ENCODE measurements around the gene STK33. TPM values are rescaled to one million over a fixed set of nuclear protein-coding genes. Genes with fewer than 3 reads are reported as not detected.

The STK33 gene
- total RNA-seq, 1 experiment from 2014 or later = 5.8 TPM

GRCh38 chr11:8368194-8368593 is 225.8 kb downstream of the STK33 start:
- TF ChIP-seq, protein P1, sequence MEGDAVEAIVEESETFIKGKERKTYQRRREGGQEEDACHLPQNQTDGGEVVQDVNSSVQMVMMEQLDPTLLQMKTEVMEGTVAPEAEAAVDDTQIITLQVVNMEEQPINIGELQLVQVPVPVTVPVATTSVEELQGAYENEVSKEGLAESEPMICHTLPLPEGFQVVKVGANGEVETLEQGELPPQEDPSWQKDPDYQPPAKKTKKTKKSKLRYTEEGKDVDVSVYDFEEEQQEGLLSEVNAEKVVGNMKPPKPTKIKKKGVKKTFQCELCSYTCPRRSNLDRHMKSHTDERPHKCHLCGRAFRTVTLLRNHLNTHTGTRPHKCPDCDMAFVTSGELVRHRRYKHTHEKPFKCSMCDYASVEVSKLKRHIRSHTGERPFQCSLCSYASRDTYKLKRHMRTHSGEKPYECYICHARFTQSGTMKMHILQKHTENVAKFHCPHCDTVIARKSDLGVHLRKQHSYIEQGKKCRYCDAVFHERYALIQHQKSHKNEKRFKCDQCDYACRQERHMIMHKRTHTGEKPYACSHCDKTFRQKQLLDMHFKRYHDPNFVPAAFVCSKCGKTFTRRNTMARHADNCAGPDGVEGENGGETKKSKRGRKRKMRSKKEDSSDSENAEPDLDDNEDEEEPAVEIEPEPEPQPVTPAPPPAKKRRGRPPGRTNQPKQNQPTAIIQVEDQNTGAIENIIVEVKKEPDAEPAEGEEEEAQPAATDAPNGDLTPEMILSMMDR (conservative IDR thresholded peaks at IDR 0.05) = no peak
- DNase-seq = no peak
- Histone ChIP-seq H3K9me3 (ENCODE audit: insufficient read depth, low read depth) (no peaks in the 10 kb centered on the region), H3K4me1 (replicated peaks; ENCODE audit: insufficient read depth) (no peaks in the 10 kb centered on the region), H3K9me2 (ENCODE audit: insufficient read depth) (no peaks in the 10 kb centered on the region), H3K4me3 (no peak overlapping the region), H3K4me2 (no peak overlapping the region), H3K36me3 (ENCODE audit: low read depth) (no peaks in the 10 kb centered on the region), H3K27ac (no peak overlapping the region), H4K20me1 (ENCODE audit: insufficient read depth) (no peaks in the 10 kb centered on the region), H3F3A (ENCODE audit: insufficient read depth, low read depth) (no peaks in the 10 kb centered on the region), H3K27me3 (ENCODE audit: insufficient read depth, low read depth) (no peaks in the 10 kb centered on the region), H3K79me2 (ENCODE audit: low read depth) (no peaks in the 10 kb centered on the region), H2AFZ (no peak overlapping the region)
- POLR2A ChIA-PET (ENCODE audit: unreplicated experiment) = no interaction called here
- no TSS peak for BruUV-seq (replicated peaks)
- CTCF ChIA-PET = no interaction called here
- intact Hi-C loops (cut with micrococcal nuclease; ENCODE audit: unreplicated experiment) = no loop called here

GRCh38 chr11:8366316-8366715 is 227.7 kb downstream of the STK33 start:
- H3K4me3 ChIP-seq = no peak overlapping the region
- TF ChIP-seq, protein P1 (conservative IDR thresholded peaks at IDR 0.05) = no peak
- TF ChIP-seq EZH2 (IDR thresholded peaks at IDR 0.05; ENCODE audit: low read depth) = no peak
- H3K4me1 ChIP-seq (replicated peaks; ENCODE audit: insufficient read depth) = no peaks in the 10 kb centered on the region
- no peaks in the 10 kb centered on the region for H3K36me3 ChIP-seq (ENCODE audit: low read depth)
- H3K79me2 ChIP-seq (ENCODE audit: low read depth) = no peaks in the 10 kb centered on the region
- BruUV-seq (replicated peaks) = no TSS peak
- no peak for DNase-seq
- POLR2A ChIA-PET (ENCODE audit: unreplicated experiment) = no interaction called here
- H3F3A ChIP-seq (ENCODE audit: insufficient read depth, low read depth) = no peaks in the 10 kb centered on the region
- CTCF ChIA-PET = no interaction called here
- no peaks in the 10 kb centered on the region for H3K9me3 ChIP-seq (ENCODE audit: insufficient read depth, low read depth)
- no peaks in the 10 kb centered on the region for H3K9me2 ChIP-seq (ENCODE audit: insufficient read depth)
- H3K27me3 ChIP-seq (ENCODE audit: insufficient read depth, low read depth) = no peaks in the 10 kb centered on the region
- H2AFZ ChIP-seq = no peak overlapping the region
- no peak overlapping the region for H3K4me2 ChIP-seq
- no peak overlapping the region for H3K27ac ChIP-seq
- no peaks in the 10 kb centered on the region for H4K20me1 ChIP-seq (ENCODE audit: insufficient read depth)
- intact Hi-C loops (cut with micrococcal nuclease; ENCODE audit: unreplicated experiment) = no loop called here

- no peaks in the 10 kb centered on the region for H3K9me3 ChIP-seq (ENCODE audit: insufficient read depth, low read depth)
- intact Hi-C loops (cut with micrococcal nuclease; ENCODE audit: unreplicated experiment) = no loop called here
- CTCF ChIA-PET = interaction anchor here (0.6 kb wide), 2 partner anchors 15 to 1095 kb away, joined by 3 read pairs; no protein-coding TSS in a partner anchor
Observed at GRCh38 chr11:8365216-8365941, 228.6 kb downstream of the STK33 start.

More at GRCh38 chr11:8365216-8365941, 228.6 kb downstream of the STK33 start:
- DNase-seq = no peak
- Histone ChIP-seq H3K27ac (no peak overlapping the region), H3K27me3 (ENCODE audit: insufficient read depth, low read depth) (no peaks in the 10 kb centered on the region), H3K36me3 (ENCODE audit: low read depth) (no peaks in the 10 kb centered on the region), H4K20me1 (ENCODE audit: insufficient read depth) (no peaks in the 10 kb centered on the region), H3K4me2 (no peak overlapping the region), H3K4me3 (no peak overlapping the region), H3K79me2 (ENCODE audit: low read depth) (no peaks in the 10 kb centered on the region), H3K9me2 (ENCODE audit: insufficient read depth) (no peaks in the 10 kb centered on the region), H3F3A (ENCODE audit: insufficient read depth, low read depth) (no peaks in the 10 kb centered on the region), H2AFZ (no peak overlapping the region), H3K4me1 (replicated peaks; ENCODE audit: insufficient read depth) (no peaks in the 10 kb centered on the region)
- BruUV-seq (replicated peaks) = no TSS peak
- TF ChIP-seq, protein P1 (conservative IDR thresholded peaks at IDR 0.05) = no peak
- TF ChIP-seq EZH2 (IDR thresholded peaks at IDR 0.05; ENCODE audit: low read depth) = no peak
- POLR2A ChIA-PET (ENCODE audit: unreplicated experiment) = no interaction called here
